CD4-positive, alpha-beta T cell treated with Interleukin-10 for 1 hour (primary cell): ENCODE measurements around the gene ZNF761.
A peak's percentile ranks its signal among the peaks of the same experiment; 100 is the strongest.
"Not testable (repeated sequence)": the region's sequence is repeated elsewhere in the genome, so short reads cannot be mapped to it uniquely, and the experiment has no call there.

Source experiments
- DNase-seq: peaks from one replicate; pipeline ENCODE4 v3.0.0-alpha.2; 2020

The ZNF761 gene

GRCh38 chr19:53461866-53462265 is 30.1 kb downstream of the ZNF761 start:
- DNase-seq = no peak

GRCh38 chr19:53462861-53463260 is 31.1 kb downstream of the ZNF761 start:
- DNase-seq = no peak

DNA sequence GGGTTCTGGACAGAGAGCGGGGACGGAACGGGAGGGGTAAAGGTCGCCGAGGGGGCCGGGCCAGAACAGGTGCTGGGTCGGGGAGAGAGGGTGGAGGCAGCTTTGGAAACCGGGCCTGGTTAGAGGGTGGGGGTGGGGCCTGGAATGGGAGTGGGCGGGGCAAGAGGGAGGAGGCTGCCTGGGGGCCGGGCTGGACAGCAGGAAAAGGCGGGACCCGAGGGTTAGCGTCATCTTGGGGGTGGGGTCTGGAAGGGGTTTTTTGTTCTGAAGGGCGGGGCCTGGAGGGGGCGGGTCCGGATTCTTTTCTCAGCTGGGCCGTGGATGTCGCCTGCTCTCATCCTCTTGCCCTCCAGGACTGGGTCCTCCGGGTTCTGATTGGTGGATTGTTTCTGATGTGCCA is 31.5 kb downstream of the ZNF761 start:
- no peak for DNase-seq

DNA sequence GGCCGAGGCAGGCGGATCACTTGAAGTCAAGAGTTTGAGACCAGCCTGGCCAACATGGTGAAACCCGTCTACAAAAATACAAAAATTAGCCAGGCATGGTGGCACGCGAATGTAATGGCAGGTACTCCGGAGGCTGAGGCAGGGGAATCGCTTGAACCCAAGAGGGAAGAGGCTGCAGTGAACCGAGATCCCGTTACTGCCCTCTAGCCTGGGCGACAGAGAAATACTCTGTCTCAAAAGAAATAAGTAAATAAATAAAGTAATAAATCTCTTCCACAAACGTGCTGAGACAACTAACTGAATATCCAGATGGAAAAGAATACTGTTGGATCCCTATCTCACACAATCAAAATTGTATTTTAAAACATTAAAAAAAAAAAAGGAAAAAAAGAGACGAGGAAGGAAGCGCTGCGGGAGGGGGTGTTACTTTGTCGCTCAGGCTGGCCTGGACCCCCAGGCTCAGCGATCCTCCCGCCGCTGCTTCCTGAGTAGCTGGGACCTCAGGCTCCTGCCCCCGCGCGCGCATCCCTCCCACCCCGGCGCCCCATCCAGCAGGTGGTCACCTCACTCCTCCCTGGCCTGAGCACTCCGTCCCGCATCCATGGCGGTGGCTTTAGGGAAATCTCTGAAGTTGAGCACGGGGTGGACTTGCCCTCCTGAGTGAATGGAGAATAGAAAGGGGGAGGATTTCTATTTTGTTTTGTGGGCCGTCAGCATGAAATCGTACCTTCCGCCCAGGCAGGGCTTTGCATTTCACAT is 35.1 kb downstream of the ZNF761 start:
- DNase-seq = no peak

- peak; percentile 96 for DNase-seq
Observed at GRCh38 chr19:53467485-53468262, 35.9 kb downstream of the ZNF761 start, which contains the start of gene ZNF813. Gene ZNF813 (plus strand): TSS chr19:53467733. CDS start chr19:53483823, 16,090 bp downstream.

DNA sequence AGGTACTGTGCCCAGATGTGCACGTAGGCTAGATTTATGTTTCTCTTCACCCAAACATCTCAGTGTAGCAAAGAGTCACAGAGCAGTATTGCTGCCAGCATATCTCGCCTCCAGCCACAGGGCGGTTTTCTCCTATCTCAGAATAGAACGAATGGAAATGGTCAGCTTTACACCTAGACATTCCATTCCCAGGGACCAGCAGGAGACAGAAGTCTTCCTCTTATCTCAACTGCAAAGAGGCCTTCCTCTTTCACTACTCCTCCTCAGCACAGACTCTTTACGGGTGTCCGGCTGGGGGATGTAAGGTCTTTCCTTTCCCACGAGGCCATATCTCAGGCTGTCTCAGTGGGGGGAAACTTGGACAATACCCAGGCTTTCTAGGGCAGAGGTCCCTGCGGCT is 36.8 kb downstream of the ZNF761 start:
- not testable (repeated sequence) for DNase-seq

GRCh38 chr19:53471916-53472315 is 40.1 kb downstream of the ZNF761 start:
- no peak for DNase-seq

DNA sequence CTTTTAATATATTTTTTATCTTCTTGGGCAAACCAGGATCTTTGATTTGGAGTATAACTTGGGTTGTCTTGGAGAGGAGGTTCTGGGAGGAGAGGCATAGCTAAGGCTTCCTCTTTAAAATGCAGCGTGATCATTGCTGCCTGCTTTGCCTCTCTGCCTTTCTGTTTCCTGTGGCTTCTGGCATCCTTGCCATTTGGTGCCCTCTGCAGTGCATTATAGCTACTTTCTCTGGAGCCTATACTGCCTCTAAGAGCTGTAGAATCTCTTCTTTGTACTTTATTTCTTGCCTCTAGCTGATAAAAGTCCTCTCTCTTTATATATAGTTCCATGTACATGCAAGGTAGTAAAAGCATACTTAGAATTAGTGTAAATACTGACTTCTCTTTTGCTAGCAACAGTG is 43.0 kb downstream of the ZNF761 start:
- not testable (repeated sequence) for DNase-seq

GRCh38 chr19:53475470-53475869 is 43.7 kb downstream of the ZNF761 start:
- not testable (repeated sequence) for DNase-seq

DNA sequence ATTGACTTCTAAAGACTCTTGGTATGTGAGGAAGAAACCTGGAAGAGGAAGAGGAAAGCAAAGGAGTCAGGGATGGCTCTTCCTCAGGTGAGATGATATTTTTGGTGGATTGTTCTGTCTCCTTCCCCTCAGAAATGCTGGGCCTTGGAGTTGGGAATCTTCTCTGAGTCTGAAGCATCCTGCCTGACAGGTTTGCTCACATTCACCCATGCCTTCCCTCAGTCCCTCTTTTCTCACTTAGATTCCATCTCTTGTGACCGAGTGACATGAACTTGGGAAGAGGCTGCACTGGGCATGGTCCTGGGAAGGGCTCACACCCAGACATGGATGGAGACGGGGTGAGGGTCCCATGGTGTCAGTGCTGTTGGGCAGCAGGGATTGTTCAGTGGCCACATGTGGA is 52.0 kb downstream of the ZNF761 start:
- not testable (repeated sequence) for DNase-seq

GRCh38 chr19:53485046-53486004 is 53.5 kb downstream of the ZNF761 start:
- DNase-seq = no peak

- no peak for DNase-seq
Observed at GRCh38 chr19:53492153-53492552, 60.4 kb downstream of the ZNF761 start.

- DNase-seq = not testable (repeated sequence)
Observed at GRCh38 chr19:53497311-53498023, 65.7 kb downstream of the ZNF761 start.

GRCh38 chr19:53498024-53498395 is 66.2 kb downstream of the ZNF761 start:
- not testable (repeated sequence) for DNase-seq

GRCh38 chr19:53503151-53503550 is 71.4 kb downstream of the ZNF761 start:
- DNase-seq = not testable (repeated sequence)

GRCh38 chr19:53503671-53504364 is 72.0 kb downstream of the ZNF761 start:
- DNase-seq = not testable (repeated sequence)

DNA sequence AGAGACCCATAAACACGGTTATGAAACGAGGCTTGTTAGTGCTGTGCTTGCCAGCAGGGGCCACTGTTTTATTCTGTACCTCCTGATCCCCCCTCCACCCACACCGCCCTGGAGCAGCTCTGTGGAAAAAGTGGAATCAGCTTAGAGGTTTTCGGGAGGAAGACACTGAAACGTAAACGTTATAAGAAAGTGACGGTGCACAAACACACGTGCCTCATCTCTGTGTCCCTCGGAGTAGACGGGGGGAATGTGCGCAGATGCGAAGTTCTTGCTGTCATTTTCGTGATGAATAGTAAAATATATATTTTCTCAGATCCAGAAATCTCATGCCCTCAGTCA is 72.5 kb downstream of the ZNF761 start:
- DNase-seq = not testable (repeated sequence)

DNA sequence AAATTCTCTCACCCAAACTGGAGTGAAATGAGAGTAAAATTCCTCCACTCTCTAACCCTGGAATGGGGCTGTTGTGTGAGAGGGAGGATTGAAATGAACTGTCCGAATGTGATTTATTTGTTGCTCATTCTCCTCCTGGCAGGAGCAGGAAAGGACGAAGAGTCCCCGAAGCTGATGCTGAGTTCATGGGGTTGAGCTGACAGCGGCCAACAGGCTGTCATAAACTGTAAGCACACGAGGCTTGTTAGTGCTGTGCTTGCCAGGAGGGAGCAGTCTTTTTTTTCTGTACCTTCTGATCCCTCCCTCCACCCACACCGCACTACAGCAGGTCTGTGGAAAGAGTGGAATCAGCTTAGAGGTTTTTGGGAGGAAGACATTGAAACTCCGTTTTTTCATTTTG is 73.1 kb downstream of the ZNF761 start:
- DNase-seq = no peak

GRCh38 chr19:53506728-53507127 is 74.9 kb downstream of the ZNF761 start:
- DNase-seq = no peak
